Vagina (tissue), 2 donors: ENCODE measurements around the gene KRT25. TPM values are rescaled to one million over a fixed set of nuclear protein-coding genes. Genes with fewer than 3 reads are reported as not detected.

Source experiments
- DNase-seq, 2 donors: peaks; one replicate each; pipeline ENCODE4 v3.0.0-alpha.2; 2017; ENCODE audit errors: extremely low spot score in 2 of 2
- H3K27ac ChIP-seq: fragments of 200-600 bp; sonication (generic); one replicate; pipeline ENCODE4 v1.5.1; 2019
- H3K27me3 ChIP-seq: fragments of 200-600 bp; sonication (generic); one replicate; pipeline ENCODE4 v1.5.1; 2019
- H3K36me3 ChIP-seq, 2 donors: fragments of 200-600 bp; sonication (generic); one replicate each; pipeline ENCODE4 v1.5.1; 2017 to 2019
- H3K4me1 ChIP-seq: fragments of 200-600 bp; sonication (generic); one replicate; pipeline ENCODE4 v1.5.1; 2019
- H3K4me3 ChIP-seq, 2 donors: fragments of 200-600 bp; sonication (generic); 1 replicate in 1 of 2; 2 replicates in 1 of 2; pipeline ENCODE4 v1.5.1; 2016 to 2019
- H3K9me3 ChIP-seq: fragments of 200-600 bp; sonication (generic); one replicate; pipeline ENCODE4 v1.5.1; 2019
- CTCF ChIP-seq, 3 experiments: fragments of 450-650 bp in 2 of 3; fragments of 200-600 bp in 1 of 3; sonication (generic) in 1 of 3; IDR thresholded peaks; one replicate each; pipeline ENCODE4 v1.5.1; 2017 to 2019; ENCODE audit warnings: antibody characterized with exemption in 3 of 3, mild to moderate bottlenecking in 2 of 3, moderate library complexity in 2 of 3
- POLR2A ChIP-seq, 2 donors: fragments of 450-650 bp; IDR thresholded peaks; one replicate each; pipeline ENCODE4 v1.6.1; 2017; ENCODE audit warnings: antibody characterized with exemption in 2 of 2, mild to moderate bottlenecking in 2 of 2, moderate library complexity in 2 of 2
- POLR2AphosphoS5 ChIP-seq, 2 donors: sonication (generic); formaldehyde crosslinking; IDR thresholded peaks; one replicate each; pipeline ENCODE4 v1.9.0; 2017; ENCODE audit warnings: antibody characterized with exemption in 2 of 2, mild to moderate bottlenecking in 2 of 2, low read depth in 1 of 2; ENCODE audit not compliant: insufficient read depth in 1 of 2
- intact Hi-C: fragments of 100-400 bp; cut with DNase I; formaldehyde crosslinking; loops from one replicate; pipeline ENCODE4 v1.15.1; 2023
- total RNA-seq: library from RNA; depleted of rRNA; stranded (reverse); fragments of >200 nt; gene quantifications from one replicate; pipeline ENCODE4 v1.2.3, GENCODE V29; 2016

Gene KRT25
- total RNA-seq, 1 donor from 2014 or later, result not detected

DNA sequence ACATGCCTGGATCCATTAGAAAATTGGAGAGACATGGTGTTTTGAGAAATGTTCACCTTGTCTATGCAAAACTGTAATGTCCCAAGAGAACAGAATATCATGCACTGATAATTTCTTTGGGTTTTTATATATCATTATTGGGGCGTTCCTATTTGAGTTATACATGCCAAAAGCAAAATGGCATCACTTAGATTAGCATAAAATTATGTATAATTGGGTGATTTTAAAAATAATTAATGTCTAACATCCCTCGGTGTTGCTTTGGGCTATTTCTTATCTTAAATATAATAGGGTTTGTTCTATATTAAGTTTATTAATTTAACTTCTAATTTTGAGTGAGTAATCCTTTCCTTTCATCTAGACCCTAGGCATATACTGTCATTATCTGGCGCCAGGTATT is 44.7 kb upstream of the KRT25 start, which contains the start of gene KRT28:
TSS of gene KRT28 (minus strand) at position 101 of the 400 bp plus-strand sequence. CDS start at position 35, 66 bp downstream.
- Histone ChIP-seq H3K27me3 (no peaks in the 10 kb centered on the region), H3K36me3 (no peaks in the 10 kb centered on the region), H3K9me3 (no peaks in the 10 kb centered on the region), H3K27ac (no peak within 1 kb of the TSS), H3K4me3 (no peak within 1 kb of the TSS), H3K4me1 (no peaks in the 10 kb centered on the region)
- DNase-seq, result no peak
- intact Hi-C loops, result loop anchor here (10.0 kb wide), 2 partner anchors 185 to 855 kb away; no protein-coding TSS in a partner anchor
- TF ChIP-seq CTCF (IDR thresholded peaks at IDR 0.05) (no peak), POLR2A (IDR thresholded peaks at IDR 0.05) (no peak), POLR2AphosphoS5 (IDR thresholded peaks at IDR 0.05; ENCODE audit: insufficient read depth in 1 of 2, low read depth in 1 of 2) (no peak)

DNA sequence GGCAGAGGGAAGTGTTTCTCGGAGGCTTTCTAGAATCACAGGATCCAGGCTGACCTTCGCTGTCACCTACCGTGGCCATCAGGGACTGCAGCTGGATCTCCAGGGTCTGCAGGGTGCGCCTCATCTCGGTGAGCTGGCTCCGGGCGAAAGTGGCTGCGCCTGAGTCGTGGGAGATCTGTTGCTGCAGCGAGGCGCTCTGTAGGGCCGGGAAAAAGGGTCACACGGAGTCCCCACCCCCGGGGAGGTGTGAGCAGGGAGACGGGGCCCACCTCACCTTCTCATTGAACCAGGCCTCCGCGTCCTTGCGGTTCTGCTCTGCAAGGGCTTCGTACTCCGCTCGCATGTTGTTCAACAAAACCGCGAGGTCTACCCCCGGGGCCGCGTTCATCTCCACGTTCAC is 41.7 kb upstream of the KRT25 start:
- DNase-seq, result no peak
- H3K4me3 ChIP-seq, result no peak overlapping the region
- no peak for TF ChIP-seq CTCF (IDR thresholded peaks at IDR 0.05)
- no peak for TF ChIP-seq POLR2AphosphoS5 (IDR thresholded peaks at IDR 0.05; ENCODE audit: insufficient read depth in 1 of 2, low read depth in 1 of 2)
- no peak for TF ChIP-seq POLR2A (IDR thresholded peaks at IDR 0.05)
- no peaks in the 10 kb centered on the region for H3K36me3 ChIP-seq
- H3K27me3 ChIP-seq, result no peaks in the 10 kb centered on the region
- H3K27ac ChIP-seq, result no peak overlapping the region
- intact Hi-C loops, result loop anchor here (10.0 kb wide), 1 partner anchor 182 kb away; no protein-coding TSS in a partner anchor
- H3K4me1 ChIP-seq, result no peaks in the 10 kb centered on the region
- no peaks in the 10 kb centered on the region for H3K9me3 ChIP-seq

GRCh38 chr17:40795019-40795667 is 40.0 kb upstream of the KRT25 start:
- H3K4me3 ChIP-seq, result no peak overlapping the region
- intact Hi-C loops, result loop anchor here (10.0 kb wide), 1 partner anchor 180 kb away; no protein-coding TSS in a partner anchor
- no peak for DNase-seq
- no peaks in the 10 kb centered on the region for H3K4me1 ChIP-seq
- no peak overlapping the region for H3K27ac ChIP-seq
- H3K36me3 ChIP-seq, result no peaks in the 10 kb centered on the region
- H3K27me3 ChIP-seq, result no peaks in the 10 kb centered on the region
- no peaks in the 10 kb centered on the region for H3K9me3 ChIP-seq
- no peak for TF ChIP-seq POLR2AphosphoS5 (IDR thresholded peaks at IDR 0.05; ENCODE audit: insufficient read depth in 1 of 2, low read depth in 1 of 2)
- no peak for TF ChIP-seq POLR2A (IDR thresholded peaks at IDR 0.05)
- no peak for TF ChIP-seq CTCF (IDR thresholded peaks at IDR 0.05)

- no peak for DNase-seq
- H3K4me1 ChIP-seq, result no peaks in the 10 kb centered on the region
- H3K4me3 ChIP-seq, result no peak overlapping the region
- H3K27me3 ChIP-seq, result no peaks in the 10 kb centered on the region
- H3K27ac ChIP-seq, result no peak overlapping the region
- H3K36me3 ChIP-seq, result no peaks in the 10 kb centered on the region
- TF ChIP-seq POLR2A (IDR thresholded peaks at IDR 0.05) (no peak), CTCF (IDR thresholded peaks at IDR 0.05) (no peak), POLR2AphosphoS5 (IDR thresholded peaks at IDR 0.05; ENCODE audit: insufficient read depth in 1 of 2, low read depth in 1 of 2) (no peak)
- intact Hi-C loops, result loop anchor here (10.0 kb wide), 1 partner anchor 180 kb away; no protein-coding TSS in a partner anchor
- H3K9me3 ChIP-seq, result no peaks in the 10 kb centered on the region
These were observed 39.3 kb upstream of the KRT25 start for GRCh38 chr17:40794466-40794865.

- no peaks in the 10 kb centered on the region for H3K36me3 ChIP-seq
- H3K4me3 ChIP-seq, result no peak overlapping the region
- intact Hi-C loops, result loop anchor here (10.0 kb wide), 1 partner anchor 179 kb away; no protein-coding TSS in a partner anchor
- H3K9me3 ChIP-seq, result no peaks in the 10 kb centered on the region
- no peak for DNase-seq
- TF ChIP-seq POLR2AphosphoS5 (IDR thresholded peaks at IDR 0.05; ENCODE audit: insufficient read depth in 1 of 2, low read depth in 1 of 2) (no peak), POLR2A (IDR thresholded peaks at IDR 0.05) (no peak), CTCF (IDR thresholded peaks at IDR 0.05) (no peak)
- no peaks in the 10 kb centered on the region for H3K27me3 ChIP-seq
- no peak overlapping the region for H3K27ac ChIP-seq
- H3K4me1 ChIP-seq, result no peaks in the 10 kb centered on the region
These were observed 38.7 kb upstream of the KRT25 start for GRCh38 chr17:40793832-40794231.
